ENCODE data around the gene GDF3.

Gene GDF3

GRCh38 chr12:7647071-7647470, 48.5 kb downstream of the GDF3 start:
- CTCF ChIA-PET: interaction anchor here (0.6 to 1.6 kb wide), 6 partner anchors 10 to 453 kb away, joined by 3 to 4 read pairs (median 4); no protein-coding TSS in a partner anchor
- TF ChIP-seq ZNF501 (tag by site-specific recombination; IDR thresholded peaks at IDR 0.05) (no peak), WT1 (tag by site-specific recombination; IDR thresholded peaks at IDR 0.05) (no peak), ZNF214 (tag by site-specific recombination; IDR thresholded peaks at IDR 0.05; ENCODE audit: borderline replicate concordance) (no peak), PRDM6 (tag by site-specific recombination; IDR thresholded peaks at IDR 0.05) (no peak), ZNF621 (tag by site-specific recombination; IDR thresholded peaks at IDR 0.05) (no peak)
- Histone ChIP-seq H3K27ac (ENCODE audit: extremely low read depth, low read depth, low read length) (no peak overlapping the region), H3K4me3 (ENCODE audit: low read depth, low read length) (no peak overlapping the region), H3K4me1 (ENCODE audit: control insufficient read depth, insufficient read depth, low read length) (no peaks in the 10 kb centered on the region), H3K9me3 (ENCODE audit: control insufficient read depth, insufficient read depth, low read depth, low read length) (no peaks in the 10 kb centered on the region), H3K36me3 (ENCODE audit: control insufficient read depth in 2 of 2, insufficient read depth in 1 of 2, low read length in 2 of 2) (no peaks in the 10 kb centered on the region)
- POLR2A ChIA-PET: no interaction called here

GRCh38 chr12:7646178-7646475, 49.4 kb downstream of the GDF3 start:
- H3K9me3 ChIP-seq (ENCODE audit: control insufficient read depth, insufficient read depth, low read depth, low read length): no peaks in the 10 kb centered on the region
- no peak for TF ChIP-seq ZNF558 (tag by site-specific recombination; IDR thresholded peaks at IDR 0.05)
- no peak for TF ChIP-seq ZNF324 (tag by site-specific recombination; IDR thresholded peaks at IDR 0.05)
- no peak for TF ChIP-seq ZNF747 (tag by site-specific recombination; IDR thresholded peaks at IDR 0.05)
- TF ChIP-seq ZNF404 (tag by site-specific recombination; IDR thresholded peaks at IDR 0.05): no peak
- no peak for TF ChIP-seq MYNN (tag by site-specific recombination; IDR thresholded peaks at IDR 0.05; ENCODE audit: borderline replicate concordance)
- POLR2A ChIA-PET: no interaction called here
- CTCF ChIA-PET: interaction anchor here (0.6 to 1.6 kb wide), 8 partner anchors 11 to 452 kb away, joined by 3 to 4 read pairs (median 3); no protein-coding TSS in a partner anchor
- H3K36me3 ChIP-seq (ENCODE audit: control insufficient read depth in 2 of 2, insufficient read depth in 1 of 2, low read length in 2 of 2): no peaks in the 10 kb centered on the region
- H3K27ac ChIP-seq (ENCODE audit: extremely low read depth, low read depth, low read length): no peak overlapping the region
- H3K4me1 ChIP-seq (ENCODE audit: control insufficient read depth, insufficient read depth, low read length): no peaks in the 10 kb centered on the region
- no peak overlapping the region for H3K4me3 ChIP-seq (ENCODE audit: low read depth, low read length)

- POLR2A ChIA-PET: no interaction called here
- H3K27ac ChIP-seq (ENCODE audit: extremely low read depth, low read depth, low read length): no peak overlapping the region
- TF ChIP-seq ZNF654 (tag by site-specific recombination; IDR thresholded peaks at IDR 0.05; ENCODE audit: low read depth): peak; percentile 68
- no peak for TF ChIP-seq ZNF639 (tag by site-specific recombination; IDR thresholded peaks at IDR 0.05)
- peak; percentile 47 for TF ChIP-seq PRDM1 (tag by site-specific recombination; IDR thresholded peaks at IDR 0.05)
- no peak for TF ChIP-seq ZNF184 (tag by site-specific recombination; IDR thresholded peaks at IDR 0.05)
- H3K36me3 ChIP-seq (ENCODE audit: control insufficient read depth in 2 of 2, insufficient read depth in 1 of 2, low read length in 2 of 2): no peaks in the 10 kb centered on the region
- no peak overlapping the region for H3K4me3 ChIP-seq (ENCODE audit: low read depth, low read length)
- no peaks in the 10 kb centered on the region for H3K9me3 ChIP-seq (ENCODE audit: control insufficient read depth, insufficient read depth, low read depth, low read length)
- CTCF ChIA-PET: interaction anchor here (0.6 to 1.6 kb wide), 11 partner anchors 24 to 1304 kb away, joined by 3 to 4 read pairs (median 3); partner anchors contain the start of gene M6PR
- H3K4me1 ChIP-seq (ENCODE audit: control insufficient read depth, insufficient read depth, low read length): no peaks in the 10 kb centered on the region
Measured at GRCh38 chr12:7645395-7646177, 50.0 kb downstream of the GDF3 start.

- CTCF ChIA-PET: interaction anchor here (0.6 to 4.1 kb wide), 28 partner anchors 8 to 498 kb away, joined by 3 to 58 read pairs (median 3); no protein-coding TSS in a partner anchor
- Histone ChIP-seq H3K36me3 (ENCODE audit: control insufficient read depth in 2 of 2, insufficient read depth in 1 of 2, low read length in 2 of 2) (no peaks in the 10 kb centered on the region), H3K27ac (ENCODE audit: extremely low read depth, low read depth, low read length) (no peak overlapping the region), H3K4me3 (ENCODE audit: low read depth, low read length) (no peak overlapping the region), H3K4me1 (ENCODE audit: control insufficient read depth, insufficient read depth, low read length) (no peaks in the 10 kb centered on the region), H3K9me3 (ENCODE audit: control insufficient read depth, insufficient read depth, low read depth, low read length) (no peaks in the 10 kb centered on the region)
- POLR2A ChIA-PET: no interaction called here
- peak; percentile 60; the same call in 1 of the 2 replicates for TF ChIP-seq ZNF580 (tag by site-specific recombination; IDR thresholded peaks at IDR 0.05)
- TF ChIP-seq ZNF501 (tag by site-specific recombination; IDR thresholded peaks at IDR 0.05): 0 out of 2 replicates have a peak, but pooled peaks have one; percentile 47
- TF ChIP-seq ZNF211 (tag by site-specific recombination; IDR thresholded peaks at IDR 0.05; ENCODE audit: low read depth): no peak
- 0 out of 2 replicates have a peak, but pooled peaks have one; percentile 38 for TF ChIP-seq ZNF792 (tag by site-specific recombination; IDR thresholded peaks at IDR 0.05)
- 0 out of 2 replicates have a peak, but pooled peaks have one; percentile 21 for TF ChIP-seq SP7 (tag by site-specific recombination; IDR thresholded peaks at IDR 0.05)
- TF ChIP-seq ZNF114 (tag by site-specific recombination; IDR thresholded peaks at IDR 0.05): no peak
- no peak for TF ChIP-seq ZNF248 (tag by site-specific recombination; IDR thresholded peaks at IDR 0.05)
- TF ChIP-seq ZNF654 (tag by site-specific recombination; IDR thresholded peaks at IDR 0.05; ENCODE audit: low read depth): peak; percentile 87
- TF ChIP-seq KLF8 (tag by site-specific recombination; IDR thresholded peaks at IDR 0.05): peak; percentile 37; the same call in 1 of the 2 replicates
- 0 out of 2 replicates have a peak, but pooled peaks have one; percentile 15 for TF ChIP-seq CTCF (tag by site-specific recombination; IDR thresholded peaks at IDR 0.05)
Measured at GRCh38 chr12:7642876-7643309, 52.7 kb downstream of the GDF3 start.

Measured in HEK293 (cell line).